Astrocyte (in vitro differentiated cells and primary cell): ENCODE data around the gene ERCC8. TPM values are rescaled to one million over a fixed set of nuclear protein-coding genes. Genes with fewer than 3 reads are reported as not detected.

Experiments
- DNase-seq: peaks from one replicate; pipeline ENCODE4 v3.0.0-alpha.2; 2010; ENCODE audit warnings: low read depth
- FAIRE-seq: peaks from 2 replicates; lab custom pipeline; 2011; peaks lifted over from hg19 to GRCh38; lab: Jason Lieb, UNC
- H2AFZ ChIP-seq: 2 replicates; pipeline ENCODE4 v1.6.0; 2012; ENCODE audit warnings: low read depth, low read length, inconsistent platforms
- H3K27ac ChIP-seq: 2 replicates; pipeline ENCODE4 v1.5.1; 2011; ENCODE audit warnings: low read depth, low read length, inconsistent platforms
- H3K27me3 ChIP-seq: 2 replicates; pipeline ENCODE4 v1.6.0; 2011; ENCODE audit warnings: low read length, inconsistent platforms; ENCODE audit not compliant: insufficient read depth
- H3K36me3 ChIP-seq: 2 replicates; pipeline ENCODE4 v1.5.1; 2011; ENCODE audit warnings: low read length, inconsistent platforms; ENCODE audit not compliant: insufficient read depth
- H3K4me1 ChIP-seq: 2 replicates; pipeline ENCODE4 v1.5.1; 2011; ENCODE audit warnings: low read length, inconsistent platforms; ENCODE audit not compliant: insufficient read depth
- H3K4me2 ChIP-seq: 2 replicates; pipeline ENCODE4 v1.6.0; 2012; ENCODE audit warnings: low read length, inconsistent platforms
- H3K4me3 ChIP-seq: 2 replicates; pipeline ENCODE4 v1.5.1; 2011; ENCODE audit warnings: low read depth, mild to moderate bottlenecking, low read length, inconsistent platforms; ENCODE audit not compliant: insufficient read depth
- H3K79me2 ChIP-seq: 2 replicates; pipeline ENCODE4 v1.6.0; 2012; ENCODE audit warnings: mild to moderate bottlenecking, low read length, inconsistent platforms; ENCODE audit not compliant: insufficient read depth
- H3K9ac ChIP-seq: 2 replicates; pipeline ENCODE4 v1.6.0; 2012; ENCODE audit warnings: mild to moderate bottlenecking, low read length, inconsistent platforms
- H3K9me3 ChIP-seq: 2 replicates; pipeline ENCODE4 v1.5.1; 2012; ENCODE audit warnings: low read depth, mild to moderate bottlenecking, low read length, inconsistent platforms; ENCODE audit not compliant: insufficient read depth
- H4K20me1 ChIP-seq: 2 replicates; pipeline ENCODE4 v1.6.0; 2012; ENCODE audit warnings: low read length, inconsistent platforms; ENCODE audit not compliant: insufficient read depth
- H3K27ac Mint-ChIP-seq: one replicate; pipeline ENCODE4 v1.8.0; 2021; ENCODE audit warnings: mild to moderate bottlenecking, mixed read lengths; ENCODE audit not compliant: unreplicated experiment
- H3K27me3 Mint-ChIP-seq: one replicate; pipeline ENCODE4 v1.8.0; 2021; ENCODE audit warnings: low read depth, mixed read lengths; ENCODE audit not compliant: unreplicated experiment
- H3K36me3 Mint-ChIP-seq: one replicate; pipeline ENCODE4 v1.8.0; 2021; ENCODE audit warnings: low read depth, mixed read lengths; ENCODE audit not compliant: unreplicated experiment
- H3K4me1 Mint-ChIP-seq: one replicate; pipeline ENCODE4 v1.8.0; 2021; ENCODE audit warnings: low read depth, mixed read lengths; ENCODE audit not compliant: unreplicated experiment
- H3K4me3 Mint-ChIP-seq: one replicate; pipeline ENCODE4 v1.8.0; 2021; ENCODE audit warnings: mild to moderate bottlenecking, moderate library complexity, mixed read lengths; ENCODE audit not compliant: unreplicated experiment
- H3K9me3 Mint-ChIP-seq: one replicate; pipeline ENCODE4 v1.8.0; 2021; ENCODE audit warnings: mild to moderate bottlenecking, mixed read lengths; ENCODE audit not compliant: unreplicated experiment
- CTCF ChIP-seq: IDR thresholded peaks from 2 replicates; pipeline ENCODE4 v1.5.1; 2011; ENCODE audit warnings: low read depth, mild to moderate bottlenecking, inconsistent platforms, low read length, moderate library complexity; ENCODE audit not compliant: insufficient read depth
- EZH2 ChIP-seq: IDR thresholded peaks from 2 replicates; pipeline ENCODE4 v1.6.1; 2012; ENCODE audit warnings: mild to moderate bottlenecking, low read length, inconsistent platforms; ENCODE audit not compliant: insufficient read depth
- total RNA-seq: library from RNA; stranded (reverse); gene quantifications from 2 replicates; pipeline ENCODE4 v1.2.1, GENCODE V29; 2021

The ERCC8 gene
- total RNA-seq, 1 donor from 2014 or later: 11.8 TPM

- Histone ChIP-seq H3K27ac (no peak overlapping the region), H3K27me3 (no peaks in the 10 kb centered on the region), H4K20me1 (no peaks in the 10 kb centered on the region), H2AFZ (no peak overlapping the region), H3K36me3 (peaks cover 4% of the 10 kb centered on the region), H3K9ac (no peak overlapping the region), H3K4me1 (no peaks in the 10 kb centered on the region), H3K79me2 (no peaks in the 10 kb centered on the region), H3K4me3 (no peak overlapping the region), H3K4me2 (no peak overlapping the region), H3K9me3 (no peaks in the 10 kb centered on the region)
- no peaks in the 10 kb centered on the region for H3K9me3 Mint-ChIP-seq
- DNase-seq (no peak), FAIRE-seq (no peak)
- H3K27me3 Mint-ChIP-seq: no peaks in the 10 kb centered on the region
- no peak overlapping the region for H3K27ac Mint-ChIP-seq
- TF ChIP-seq CTCF (no peak), EZH2 (no peak)
- H3K4me3 Mint-ChIP-seq: no peak overlapping the region
- peaks cover 12% of the 10 kb centered on the region for H3K36me3 Mint-ChIP-seq
- H3K4me1 Mint-ChIP-seq: no peaks in the 10 kb centered on the region
These were observed 53.2 kb downstream of the ERCC8 start for GRCh38 chr5:60891667-60892066.

- no peaks in the 10 kb centered on the region for H3K9me3 ChIP-seq
- H3K79me2 ChIP-seq: no peaks in the 10 kb centered on the region
- H3K27ac Mint-ChIP-seq: no peak overlapping the region
- no peaks in the 10 kb centered on the region for H3K36me3 ChIP-seq
- no peak for DNase-seq
- H3K27me3 Mint-ChIP-seq: no peaks in the 10 kb centered on the region
- no peak for FAIRE-seq
- H3K4me3 ChIP-seq: no peak overlapping the region
- H4K20me1 ChIP-seq: no peaks in the 10 kb centered on the region
- H3K9me3 Mint-ChIP-seq: no peaks in the 10 kb centered on the region
- no peaks in the 10 kb centered on the region for H3K4me1 Mint-ChIP-seq
- no peak overlapping the region for H2AFZ ChIP-seq
- H3K4me3 Mint-ChIP-seq: no peak overlapping the region
- no peak for TF ChIP-seq EZH2
- no peaks in the 10 kb centered on the region for H3K4me1 ChIP-seq
- peaks cover 10% of the 10 kb centered on the region for H3K36me3 Mint-ChIP-seq
- no peak overlapping the region for H3K9ac ChIP-seq
- no peak overlapping the region for H3K4me2 ChIP-seq
- no peaks in the 10 kb centered on the region for H3K27me3 ChIP-seq
- no peak overlapping the region for H3K27ac ChIP-seq
These were observed 56.4 kb downstream of the ERCC8 start for GRCh38 chr5:60888359-60889061.

- Mint-ChIP-seq H3K9me3 (no peaks in the 10 kb centered on the region), H3K36me3 (peaks cover 4% of the 10 kb centered on the region), H3K27me3 (no peaks in the 10 kb centered on the region), H3K27ac (no peak overlapping the region), H3K4me3 (no peak overlapping the region), H3K4me1 (no peaks in the 10 kb centered on the region)
- H3K9ac ChIP-seq: no peak overlapping the region
- no peak overlapping the region for H3K4me2 ChIP-seq
- H3K79me2 ChIP-seq: no peaks in the 10 kb centered on the region
- DNase-seq (no peak), FAIRE-seq (no peak)
- no peaks in the 10 kb centered on the region for H3K9me3 ChIP-seq
- H3K4me1 ChIP-seq: no peaks in the 10 kb centered on the region
- H3K4me3 ChIP-seq: no peak overlapping the region
- no peaks in the 10 kb centered on the region for H3K27me3 ChIP-seq
- no peaks in the 10 kb centered on the region for H4K20me1 ChIP-seq
- H3K36me3 ChIP-seq: no peaks in the 10 kb centered on the region
- H2AFZ ChIP-seq: no peak overlapping the region
- TF ChIP-seq CTCF (no peak), EZH2 (no peak)
- no peak overlapping the region for H3K27ac ChIP-seq
These were observed 57.1 kb downstream of the ERCC8 start for GRCh38 chr5:60887746-60888145.
